Measurements from ENCODE around the gene AZIN2.
"Not testable (repeated sequence)": the region's sequence is repeated elsewhere in the genome, so short reads cannot be mapped to it uniquely, and the experiment has no call there.

AZIN2 gene

GRCh38 chr1:33127001-33127823 lies 46.3 kb downstream of the AZIN2 start:
- DNase-seq (ENCODE audit: low read depth in 3 of 3): peak; percentile 95 to 100 (median 98)

- DNase-seq (ENCODE audit: low read depth in 3 of 3): no peak
Measured at GRCh38 chr1:33128781-33129180, 47.8 kb downstream of the AZIN2 start.

GRCh38 chr1:33130297-33130696 lies 49.3 kb downstream of the AZIN2 start:
- peak in 2 of 3 donors; percentile 21 to 27 for DNase-seq (ENCODE audit: low read depth in 3 of 3)

- no peak for DNase-seq (ENCODE audit: low read depth in 3 of 3)
Measured at GRCh38 chr1:33131191-33131590, 50.2 kb downstream of the AZIN2 start.

- no peak for DNase-seq (ENCODE audit: low read depth in 3 of 3)
Measured at GRCh38 chr1:33132549-33132948, 51.6 kb downstream of the AZIN2 start.

GRCh38 chr1:33133478-33134105 lies 52.6 kb downstream of the AZIN2 start:
- DNase-seq (ENCODE audit: low read depth in 3 of 3): no peak

GRCh38 chr1:33136041-33136440 lies 55.1 kb downstream of the AZIN2 start:
- DNase-seq (ENCODE audit: low read depth in 3 of 3): not testable (repeated sequence)

GRCh38 chr1:33137800-33138199 lies 56.8 kb downstream of the AZIN2 start:
- DNase-seq (ENCODE audit: low read depth in 3 of 3): no peak

- DNase-seq (ENCODE audit: low read depth in 3 of 3): no peak
Measured at GRCh38 chr1:33140153-33141149, 59.5 kb downstream of the AZIN2 start.

- no peak for DNase-seq (ENCODE audit: low read depth in 3 of 3)
Measured at GRCh38 chr1:33141216-33141615, 60.3 kb downstream of the AZIN2 start.

- no peak for DNase-seq (ENCODE audit: low read depth in 3 of 3)
Measured at GRCh38 chr1:33141781-33142180, 60.8 kb downstream of the AZIN2 start.

- no peak for DNase-seq (ENCODE audit: low read depth in 3 of 3)
Measured at GRCh38 chr1:33142483-33143064, 61.6 kb downstream of the AZIN2 start.

- DNase-seq (ENCODE audit: low read depth in 3 of 3): no peak
Measured at GRCh38 chr1:33143176-33143575, 62.2 kb downstream of the AZIN2 start.

GRCh38 chr1:33143698-33144097 lies 62.7 kb downstream of the AZIN2 start:
- no peak for DNase-seq (ENCODE audit: low read depth in 3 of 3)

GRCh38 chr1:33146003-33146402 lies 65.0 kb downstream of the AZIN2 start:
- DNase-seq (ENCODE audit: low read depth in 3 of 3): no peak

GRCh38 chr1:33147275-33147996 lies 66.5 kb downstream of the AZIN2 start:
- no peak for DNase-seq (ENCODE audit: low read depth in 3 of 3)

- no peak for DNase-seq (ENCODE audit: low read depth in 3 of 3)
Measured at GRCh38 chr1:33147997-33148314, 67.0 kb downstream of the AZIN2 start.

GRCh38 chr1:33148615-33149014 lies 67.7 kb downstream of the AZIN2 start:
- no peak for DNase-seq (ENCODE audit: low read depth in 3 of 3)

- DNase-seq (ENCODE audit: low read depth in 3 of 3): no peak
Measured at GRCh38 chr1:33149453-33150190, 68.7 kb downstream of the AZIN2 start.

GRCh38 chr1:33150522-33150921 lies 69.6 kb downstream of the AZIN2 start:
- DNase-seq (ENCODE audit: low read depth in 3 of 3): no peak
